Measurements from ENCODE around the gene KIAA1671.

- TF ChIP-seq POLR2A (IDR thresholded peaks at IDR 0.05) = no peak
- no peak for TF ChIP-seq CTCF (IDR thresholded peaks at IDR 0.05)
- TF ChIP-seq POLR2AphosphoS5 (IDR thresholded peaks at IDR 0.05) = no peak
- no peak for TF ChIP-seq EP300 (IDR thresholded peaks at IDR 0.05)
Measured at GRCh38 chr22:24945430-24945829, 7.1 kb upstream of the KIAA1671 start.
